A549 (cell line): Measurements from ENCODE around the gene ZBTB42. TPM values are rescaled to one million over a fixed set of nuclear protein-coding genes. Genes with fewer than 3 reads are reported as not detected.

Experiments used
- ATAC-seq, 2 experiments: fragments of 200-7000 bp in 1 of 2; fragments of >200 bp in 1 of 2; cut with Nextera tagmentation in 1 of 2; cut with Tn5 transposase in 1 of 2; 3 replicates each; pipeline versions ENCODE4 v1.8.0 to v1.9.1; 2018 to 2020; ENCODE audit warnings: mild to moderate bottlenecking in 1 of 2, moderate library complexity in 1 of 2
- CTCF ChIA-PET: fragments of 300-600 bp; sonication (Branson Sonifier 250); formaldehyde crosslinking; extraction: SDS; loops from one replicate; lab custom pipeline; 2021; ENCODE audit warnings: antibody characterized with exemption, inconsistent platforms; lab: Yijun Ruan, JAX
- POLR2A ChIA-PET: fragments of 350-600 bp; formaldehyde crosslinking; extraction: SDS; loops from one replicate; lab custom pipeline; 2021; ENCODE audit warnings: antibody characterized with exemption, inconsistent platforms; lab: Yijun Ruan, JAX
- DNase-seq, 2 experiments: peaks; one replicate each; pipeline versions ENCODE4 v3.0.0 to v3.0.0-alpha.2; 2011 to 2016; ENCODE audit warnings: low read depth in 1 of 2, low spot score in 1 of 2
- FAIRE-seq: peaks from 2 replicates; lab custom pipeline; 2011; peaks lifted over from hg19 to GRCh38; lab: Jason Lieb, UNC
- H3K27ac ChIP-seq, 2 experiments: fragments of >200 bp; sonication (Bioruptor Twin); formaldehyde crosslinking; 3 replicates each; pipeline ENCODE4 v1.5.1; 2016 to 2017
- H3K4me1 ChIP-seq: fragments of >200 bp; sonication (Bioruptor Twin); formaldehyde crosslinking; 3 replicates; pipeline ENCODE4 v1.6.1; 2016
- H3K4me2 ChIP-seq: fragments of >200 bp; sonication (Bioruptor Twin); formaldehyde crosslinking; 3 replicates; pipeline ENCODE4 v1.6.1; 2016
- H3K4me3 ChIP-seq: fragments of >200 bp; sonication (Bioruptor Twin); formaldehyde crosslinking; 3 replicates; pipeline ENCODE4 v1.5.1; 2016
- H3K9me3 ChIP-seq: fragments of >200 bp; sonication (Bioruptor Twin); formaldehyde crosslinking; 3 replicates; pipeline ENCODE4 v1.6.1; 2016
- CHD2 ChIP-seq: fragments of 150-350 bp; IDR thresholded peaks from 2 replicates; pipeline ENCODE4 v1.6.1; 2014; ENCODE audit warnings: low read length; ENCODE audit not compliant: partially characterized antibody
- EHMT2 ChIP-seq: fragments of 200-600 bp; sonication (generic); IDR thresholded peaks from 2 replicates; pipeline ENCODE4 v1.6.1; 2016; ENCODE audit warnings: antibody characterized with exemption, low read depth, mild to moderate bottlenecking, moderate library complexity
- EP300 ChIP-seq, 2 experiments: fragments of >200 bp; sonication (Bioruptor Twin); formaldehyde crosslinking; IDR thresholded peaks; 2 replicates in 1 of 2; 3 replicates in 1 of 2; pipeline ENCODE4 v1.6.1; 2016 to 2017
- GATA3 ChIP-seq: IDR thresholded peaks from 2 replicates; pipeline ENCODE4 v1.6.1; 2012; ENCODE audit warnings: borderline replicate concordance
- HOXA7 ChIP-seq: fragments of 250-450 bp; sonication (Bioruptor Pico); IDR thresholded peaks from 2 replicates; pipeline ENCODE4 v1.5.0; 2020; ENCODE audit warnings: mild to moderate bottlenecking, moderate library complexity
- JUN ChIP-seq, 2 experiments: fragments of >200 bp; sonication (Bioruptor Twin); formaldehyde crosslinking; IDR thresholded peaks; 2 replicates in 1 of 2; 3 replicates in 1 of 2; pipeline ENCODE4 v1.6.1; 2016 to 2017
- JUNB ChIP-seq: fragments of >200 bp; sonication (Bioruptor Twin); formaldehyde crosslinking; IDR thresholded peaks from 2 replicates; pipeline ENCODE4 v1.6.1; 2016
- MAFK ChIP-seq: fragments of 450-650 bp; IDR thresholded peaks from 2 replicates; pipeline ENCODE4 v1.6.1; 2014; ENCODE audit not compliant: partially characterized antibody
- NFE2L2 ChIP-seq: fragments of 150-350 bp; conservative IDR thresholded peaks from 2 replicates; pipeline ENCODE4 v1.6.1; 2014; ENCODE audit warnings: low read length
- NPAS2 ChIP-seq: fragments of 250-450 bp; sonication (Bioruptor Pico); IDR thresholded peaks from 2 replicates; pipeline ENCODE4 v1.8.0; 2022; ENCODE audit warnings: mild to moderate bottlenecking, moderate library complexity, borderline replicate concordance
- PHF8 ChIP-seq: fragments of 200-600 bp; sonication (generic); IDR thresholded peaks from 2 replicates; pipeline ENCODE4 v1.6.1; 2016; ENCODE audit warnings: low read depth, mild to moderate bottlenecking, antibody characterized with exemption, moderate library complexity, borderline replicate concordance
- POLR2A ChIP-seq: IDR thresholded peaks from 2 replicates; pipeline ENCODE4 v1.6.1; 2012; ENCODE audit warnings: mild to moderate bottlenecking, low read length
- POLR2AphosphoS2 ChIP-seq: conservative IDR thresholded peaks from 2 replicates; pipeline ENCODE4 v1.6.1; 2012; ENCODE audit warnings: low read length, improper control_type of control experiment, inconsistent platforms
- RFX5 ChIP-seq: fragments of 450-650 bp; IDR thresholded peaks from 2 replicates; pipeline ENCODE4 v1.7.1; 2014; ENCODE audit warnings: antibody characterized with exemption, mild to moderate bottlenecking, moderate library complexity
- TP53 ChIP-seq: fragments of 250-450 bp; sonication (Bioruptor Pico); IDR thresholded peaks from 2 replicates; pipeline ENCODE4 v1.5.0; 2021; ENCODE audit warnings: mild to moderate bottlenecking, moderate library complexity
- ZC3H11A ChIP-seq: fragments of 450-650 bp; IDR thresholded peaks from 2 replicates; pipeline ENCODE4 v1.6.1; 2014; ENCODE audit warnings: antibody characterized with exemption, mild to moderate bottlenecking
- ZNF302 ChIP-seq: fragments of 250-450 bp; sonication (Bioruptor Pico); IDR thresholded peaks from 2 replicates; pipeline ENCODE4 v1.9.0; 2021; ENCODE audit warnings: inconsistent platforms, mild to moderate bottlenecking, moderate library complexity
- WGBS: methylation state at CpG from one replicate; pipeline ENCODE4 v1.1.6; 2017; ENCODE audit errors: missing lambda C conversion rate; 5-methylcytosine and 5-hydroxymethylcytosine counted together
- polyA plus RNA-seq, 4 experiments: library from polyadenylated mRNA; depleted of rRNA in 3 of 4; stranded (reverse); fragments of >200 nt; fragmentation: RNase III in 1 of 4; extraction: RNeasy Plus Mini Kit Qiagen cat#74134 plus additional on column Dnase treatment in 1 of 4; gene quantifications; 2 replicates in 3 of 4; 3 replicates in 1 of 4; pipeline ENCODE4 v1.2.3, GENCODE V29; 2011 to 2017
- TF ChIP-seq, protein P1 (sequence below): fragments of 150-350 bp; IDR thresholded peaks from 2 replicates; pipeline ENCODE4 v1.6.1; 2014; ENCODE audit warnings: low read depth, mild to moderate bottlenecking, low read length
- TF ChIP-seq, protein P2 (sequence below): IDR thresholded peaks from 2 replicates; pipeline ENCODE4 v1.6.1; 2012
- TF ChIP-seq, protein P3 (sequence below): fragments of >200 bp; sonication (Bioruptor Twin); formaldehyde crosslinking; IDR thresholded peaks from 3 replicates; pipeline ENCODE4 v1.6.1; 2016
- TF ChIP-seq, protein P4 (sequence below): fragments of 250-450 bp; sonication (Bioruptor Pico); IDR thresholded peaks from 2 replicates; pipeline ENCODE4 v1.5.0; 2020; ENCODE audit warnings: low read depth, mild to moderate bottlenecking, moderate library complexity

ZBTB42 gene
- polyA plus RNA-seq, 2 of the 4 experiments (the other 2 are of a cell fraction): 1.6 to 2.6 TPM

DNA sequence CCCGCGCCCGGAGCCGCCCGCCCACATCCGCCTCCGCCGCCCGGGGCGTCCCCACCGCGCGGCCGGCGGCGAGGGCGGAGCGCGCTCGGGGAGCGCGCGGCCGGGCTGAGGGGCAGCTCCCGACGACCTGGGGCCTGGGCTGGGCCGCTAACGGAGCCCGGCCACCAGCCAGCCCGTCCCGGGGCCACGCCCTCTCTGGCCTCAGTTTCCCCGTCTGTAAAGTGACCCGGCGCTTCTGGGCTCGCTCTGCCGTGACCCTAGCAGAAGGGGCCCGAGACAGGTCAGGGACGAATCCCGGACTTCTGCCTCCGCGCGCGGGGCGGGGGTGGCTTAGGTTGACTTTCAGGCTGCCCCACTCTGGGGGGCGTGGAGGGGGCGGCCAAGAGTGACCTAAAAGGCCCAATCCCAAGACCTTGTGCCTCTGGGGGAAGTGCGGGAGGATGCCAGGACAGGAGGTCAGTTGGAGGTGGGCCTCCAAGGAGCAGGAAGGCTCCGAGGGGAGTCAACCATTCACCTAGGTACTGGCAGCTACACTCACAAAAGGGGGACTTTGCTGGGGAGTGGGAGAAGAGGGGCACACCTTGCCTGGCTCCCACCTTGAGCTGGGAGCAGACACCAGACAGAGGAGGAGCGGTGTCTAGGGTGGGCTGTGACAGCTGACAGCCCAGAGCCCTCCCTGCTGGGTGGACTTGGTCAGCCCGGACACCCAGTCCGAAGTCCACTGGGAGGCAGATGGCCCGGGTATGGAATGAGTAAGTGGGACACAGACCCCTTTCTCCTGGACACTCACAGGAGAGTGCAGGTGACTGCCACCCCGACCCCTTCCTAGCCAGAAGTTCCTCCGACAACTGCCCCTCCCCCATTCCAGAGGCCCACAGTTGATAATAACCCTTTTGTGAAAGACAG, 4.9 kb upstream of the ZBTB42 start:
- no peak for TF ChIP-seq GATA3
- no peak for TF ChIP-seq EHMT2
- TF ChIP-seq TP53: no peak
- TF ChIP-seq, protein P1, sequence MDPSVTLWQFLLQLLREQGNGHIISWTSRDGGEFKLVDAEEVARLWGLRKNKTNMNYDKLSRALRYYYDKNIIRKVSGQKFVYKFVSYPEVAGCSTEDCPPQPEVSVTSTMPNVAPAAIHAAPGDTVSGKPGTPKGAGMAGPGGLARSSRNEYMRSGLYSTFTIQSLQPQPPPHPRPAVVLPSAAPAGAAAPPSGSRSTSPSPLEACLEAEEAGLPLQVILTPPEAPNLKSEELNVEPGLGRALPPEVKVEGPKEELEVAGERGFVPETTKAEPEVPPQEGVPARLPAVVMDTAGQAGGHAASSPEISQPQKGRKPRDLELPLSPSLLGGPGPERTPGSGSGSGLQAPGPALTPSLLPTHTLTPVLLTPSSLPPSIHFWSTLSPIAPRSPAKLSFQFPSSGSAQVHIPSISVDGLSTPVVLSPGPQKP: no peak
- TF ChIP-seq JUNB: no peak
- TF ChIP-seq ZNF302 (CRISPR knock-in tag): no peak
- TF ChIP-seq, protein P2, sequence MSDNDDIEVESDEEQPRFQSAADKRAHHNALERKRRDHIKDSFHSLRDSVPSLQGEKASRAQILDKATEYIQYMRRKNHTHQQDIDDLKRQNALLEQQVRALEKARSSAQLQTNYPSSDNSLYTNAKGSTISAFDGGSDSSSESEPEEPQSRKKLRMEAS: no peak
- no peak for TF ChIP-seq NFE2L2
- no peak for TF ChIP-seq RFX5
- peak; percentile 82; the same call in 1 of the 2 replicates for TF ChIP-seq PHF8
- TF ChIP-seq, protein P3, sequence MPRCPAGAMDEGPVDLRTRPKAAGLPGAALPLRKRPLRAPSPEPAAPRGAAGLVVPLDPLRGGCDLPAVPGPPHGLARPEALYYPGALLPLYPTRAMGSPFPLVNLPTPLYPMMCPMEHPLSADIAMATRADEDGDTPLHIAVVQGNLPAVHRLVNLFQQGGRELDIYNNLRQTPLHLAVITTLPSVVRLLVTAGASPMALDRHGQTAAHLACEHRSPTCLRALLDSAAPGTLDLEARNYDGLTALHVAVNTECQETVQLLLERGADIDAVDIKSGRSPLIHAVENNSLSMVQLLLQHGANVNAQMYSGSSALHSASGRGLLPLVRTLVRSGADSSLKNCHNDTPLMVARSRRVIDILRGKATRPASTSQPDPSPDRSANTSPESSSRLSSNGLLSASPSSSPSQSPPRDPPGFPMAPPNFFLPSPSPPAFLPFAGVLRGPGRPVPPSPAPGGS: no peak
- TF ChIP-seq, protein P4, sequence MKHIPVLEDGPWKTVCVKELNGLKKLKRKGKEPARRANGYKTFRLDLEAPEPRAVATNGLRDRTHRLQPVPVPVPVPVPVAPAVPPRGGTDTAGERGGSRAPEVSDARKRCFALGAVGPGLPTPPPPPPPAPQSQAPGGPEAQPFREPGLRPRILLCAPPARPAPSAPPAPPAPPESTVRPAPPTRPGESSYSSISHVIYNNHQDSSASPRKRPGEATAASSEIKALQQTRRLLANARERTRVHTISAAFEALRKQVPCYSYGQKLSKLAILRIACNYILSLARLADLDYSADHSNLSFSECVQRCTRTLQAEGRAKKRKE (CRISPR knock-in tag): no peak
- TF ChIP-seq HOXA7 (CRISPR knock-in tag): no peak
- TF ChIP-seq CHD2: no peak
- peak in 1 of 2 experiments; percentile 21; a peak in 1 of 5 replicates for TF ChIP-seq JUN (IDR thresholded peaks at IDR 0.05)
- TF ChIP-seq ZC3H11A: no peak
- no peak for TF ChIP-seq MAFK
- no peak for TF ChIP-seq POLR2AphosphoS2
- peak; percentile 80 for TF ChIP-seq POLR2A
- TF ChIP-seq NPAS2 (CRISPR knock-in tag): no peak
- Histone ChIP-seq H3K27ac (peak overlapping the region; percentile 95 to 98), H3K4me2 (peak overlapping the region; percentile 89), H3K4me1 (peaks cover 46% of the 10 kb centered on the region), H3K4me3 (peak overlapping the region; percentile 94), H3K9me3 (no peaks in the 10 kb centered on the region)
- ChIA-PET CTCF (interaction anchor here (1.0 to 2.1 kb wide), 4 partner anchors 25 to 60 kb away, joined by 3 to 7 read pairs (median 4); no protein-coding TSS in a partner anchor), POLR2A (interaction anchor here (0.5 kb wide), 1 partner anchor 603 kb away, joined by 6 read pairs; no protein-coding TSS in a partner anchor)
- ATAC-seq (peak; percentile 26 to 53; a peak in 4 of 6 replicates), DNase-seq (peak in 1 of 2 experiments; percentile 67), FAIRE-seq (no peak)
- WGBS: 69% methylated on average over 7 of the region's 55 CpGs

DNA sequence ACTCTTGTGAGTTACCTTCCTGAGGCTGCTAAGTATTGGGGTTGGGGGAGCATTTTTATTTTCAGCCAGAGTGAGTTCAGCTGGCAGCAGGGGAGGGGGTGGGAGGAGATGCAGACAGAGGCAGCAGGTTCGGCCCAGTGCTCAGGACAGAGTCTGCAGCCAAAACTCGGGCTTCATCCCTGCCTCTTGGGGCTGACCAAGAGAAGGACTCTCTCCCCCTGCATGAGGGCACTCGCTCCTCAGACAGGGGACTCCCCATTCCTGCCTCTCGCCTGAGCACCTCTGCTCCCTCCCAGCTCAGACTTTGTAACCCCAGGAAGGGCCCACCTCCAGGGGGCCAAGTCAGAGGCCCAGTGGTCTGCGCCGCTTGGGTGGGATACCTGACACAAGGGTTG, 4.2 kb upstream of the ZBTB42 start:
- Histone ChIP-seq H3K27ac (peak overlapping the region in 1 of 2 experiments; percentile 98; a peak in 2 of 6 replicates), H3K4me2 (peak overlapping the region; percentile 89; the same call in 1 of the 3 replicates), H3K4me1 (peaks cover 50% of the 10 kb centered on the region), H3K9me3 (no peaks in the 10 kb centered on the region), H3K4me3 (no peak overlapping the region)
- ChIA-PET CTCF (interaction anchor here (1.0 to 1.5 kb wide), 3 partner anchors 28 to 60 kb away, joined by 3 to 6 read pairs (median 3); no protein-coding TSS in a partner anchor), POLR2A (no interaction called here)
- DNase-seq (no peak), FAIRE-seq (no peak), ATAC-seq (peak in 1 of 2 experiments; percentile 0; a peak in 1 of 6 replicates)
- WGBS: 85% methylated on average over 6 of the region's 6 CpGs
- TF ChIP-seq EP300 (IDR thresholded peaks at IDR 0.05): no peak
